Endothelial cell of umbilical vein (primary cell): Measurements from ENCODE around the gene CENATAC. TPM values are rescaled to one million over a fixed set of nuclear protein-coding genes. Genes with fewer than 3 reads are reported as not detected.

Experiments used
- BruUV-seq: library from RNA; stranded (reverse); fragments of 400-500 nt; replicated peaks from 2 replicates; lab custom pipeline; 2021; lab: Mats Ljungman, UMichigan
- CTCF ChIA-PET: fragments of 300-600, 350-600 bp; sonication (Branson Sonifier 250); formaldehyde crosslinking; loops from one replicate; lab custom pipeline; 2021; ENCODE audit warnings: antibody characterized with exemption, inconsistent platforms; lab: Charles Lee
- POLR2A ChIA-PET: fragments of 300-600, 350-600 bp; sonication (Branson Sonifier 250); formaldehyde crosslinking; loops from one replicate; lab custom pipeline; 2021; ENCODE audit warnings: antibody characterized with exemption, inconsistent platforms; lab: Charles Lee
- DNase-seq: peaks from one replicate; pipeline ENCODE4 v3.0.0-alpha.2; 2011; ENCODE audit warnings: low read depth, low spot score
- FAIRE-seq: peaks from 2 replicates; lab custom pipeline; 2011; peaks lifted over from hg19 to GRCh38; lab: Jason Lieb, UNC
- H2AFZ ChIP-seq: 2 replicates; pipeline ENCODE4 v1.6.0; 2012; ENCODE audit warnings: low read depth, low read length, control low read depth, inconsistent platforms
- H3K27ac ChIP-seq: 2 replicates; pipeline ENCODE4 v1.5.1; 2011; ENCODE audit warnings: low read depth, mild to moderate bottlenecking, control low read depth, low read length, moderate library complexity; ENCODE audit not compliant: insufficient read depth
- H3K27me3 ChIP-seq, 2 experiments: 2 replicates each; pipeline versions ENCODE4 v1.6.0 to v1.6.1; 2011; ENCODE audit warnings: low read length in 2 of 2, mixed read lengths in 1 of 2; ENCODE audit not compliant: control insufficient read depth in 2 of 2, insufficient read depth in 2 of 2
- H3K36me3 ChIP-seq, 2 experiments: 2 replicates in 1 of 2; 3 replicates in 1 of 2; pipeline ENCODE4 v1.5.1; 2011; ENCODE audit warnings: low read length in 2 of 2, mild to moderate bottlenecking in 1 of 2, moderate library complexity in 1 of 2; ENCODE audit not compliant: control insufficient read depth in 2 of 2, insufficient read depth in 2 of 2; ENCODE audit errors: extremely low read depth in 1 of 2
- H3K4me1 ChIP-seq: 3 replicates; pipeline ENCODE4 v1.5.1; 2011; ENCODE audit warnings: mild to moderate bottlenecking, low read length; ENCODE audit not compliant: control insufficient read depth, insufficient read depth; ENCODE audit errors: extremely low read depth
- H3K4me2 ChIP-seq: 2 replicates; pipeline ENCODE4 v1.6.1; 2011; ENCODE audit warnings: low read length, control low read depth, mixed read lengths; ENCODE audit not compliant: insufficient read depth
- H3K4me3 ChIP-seq, 3 experiments: fragments of 200-600 bp in 1 of 3; sonication (generic), shearing (Covaris generic) in 1 of 3; replicated peaks in 1 of 3; 2 replicates each; pipeline ENCODE4 v1.5.1; 2011 to 2016; ENCODE audit warnings: control low read depth in 3 of 3, low read length in 3 of 3, mild to moderate bottlenecking in 2 of 3, inconsistent platforms in 1 of 3, low read depth in 1 of 3, moderate library complexity in 1 of 3; ENCODE audit not compliant: insufficient read depth in 1 of 3
- H3K79me2 ChIP-seq: 2 replicates; pipeline ENCODE4 v1.6.0; 2012; ENCODE audit warnings: low read length, inconsistent platforms; ENCODE audit not compliant: control insufficient read depth, insufficient read depth
- H3K9ac ChIP-seq: replicated peaks from 2 replicates; pipeline ENCODE3; 2011; ENCODE audit warnings: low read length, control low read depth; ENCODE audit not compliant: insufficient read depth; ENCODE audit errors: extremely low read depth
- H3K9me1 ChIP-seq: replicated peaks from 3 replicates; pipeline ENCODE4 v1.6.0; 2011; ENCODE audit warnings: mild to moderate bottlenecking, low read length; ENCODE audit not compliant: control insufficient read depth, insufficient read depth; ENCODE audit errors: extremely low read depth
- H3K9me3 ChIP-seq: replicated peaks from 2 replicates; pipeline ENCODE4 v1.5.1; 2012; ENCODE audit warnings: low read length, inconsistent platforms; ENCODE audit not compliant: control insufficient read depth, insufficient read depth
- H4K20me1 ChIP-seq: replicated peaks from 2 replicates; pipeline ENCODE3; 2011; ENCODE audit warnings: mild to moderate bottlenecking, low read length; ENCODE audit not compliant: control insufficient read depth, insufficient read depth; ENCODE audit errors: extremely low read depth
- EZH2 ChIP-seq: IDR thresholded peaks from 2 replicates; pipeline ENCODE4 v1.6.1; 2012; ENCODE audit warnings: borderline replicate concordance, low read depth, mild to moderate bottlenecking, moderate library complexity, low read length, inconsistent platforms; ENCODE audit not compliant: severe bottlenecking
- FOS ChIP-seq: IDR thresholded peaks from 2 replicates; pipeline ENCODE4 v1.6.1; 2011; ENCODE audit warnings: mild to moderate bottlenecking, low read length, moderate library complexity, borderline replicate concordance; ENCODE audit not compliant: insufficient read depth
- GATA2 ChIP-seq: IDR thresholded peaks from 2 replicates; pipeline ENCODE4 v1.7.0; 2011; ENCODE audit warnings: low read depth, mild to moderate bottlenecking, moderate library complexity, mixed read lengths, low read length; ENCODE audit not compliant: insufficient read length, insufficient read depth
- JUN ChIP-seq: IDR thresholded peaks from 2 replicates; pipeline ENCODE4 v1.6.1; 2011; ENCODE audit warnings: borderline replicate concordance, low read depth; ENCODE audit not compliant: insufficient read length, insufficient read depth
- MYC ChIP-seq: IDR thresholded peaks from one replicate; pipeline ENCODE4 v1.6.1; 2011; ENCODE audit warnings: mild to moderate bottlenecking, low read depth, low read length
- POLR2A ChIP-seq: IDR thresholded peaks from 2 replicates; pipeline ENCODE4 v1.6.1; 2012; ENCODE audit warnings: low read depth, mild to moderate bottlenecking, control low read depth, low read length
- POLR2AphosphoS5 ChIP-seq: IDR thresholded peaks from 2 replicates; pipeline ENCODE4 v1.6.1; 2012; ENCODE audit warnings: low read depth, mild to moderate bottlenecking, control low read depth, low read length, moderate library complexity; ENCODE audit not compliant: insufficient read depth
- dilution Hi-C: fragments of 300-500 bp; cut with MboI; formaldehyde crosslinking; loops from one replicate; pipeline ENCODE4 v1.15.0; 2019; ENCODE audit warnings: low sequenced_read_pairs; ENCODE audit not compliant: extremely low pct_ligation_motif_present
- intact Hi-C: fragments of 100-400 bp; cut with micrococcal nuclease; formaldehyde crosslinking; loops from one replicate; pipeline ENCODE4 v1.10.0; 2022
- polyA plus RNA-seq, 4 experiments: library from polyadenylated mRNA; depleted of rRNA in 3 of 4; stranded (reverse) in 3 of 4; unstranded in 1 of 4; fragments of >200 nt; gene quantifications; 2 replicates each; pipeline versions ENCODE4 v1.2.1 to v1.2.3, GENCODE V29; 2011 to 2012; ENCODE audit warnings: missing spikeins in 1 of 4
- total RNA-seq: library from RNA; stranded (reverse); gene quantifications from 2 replicates; pipeline ENCODE4 v1.2.3, GENCODE V29; 2021
- TF ChIP-seq, protein P1 (sequence below), 2 donors: IDR thresholded peaks; 1 replicate in 1 of 2; 2 replicates in 1 of 2; pipeline ENCODE4 v1.5.1; 2011; ENCODE audit warnings: low read length in 2 of 2, mild to moderate bottlenecking in 2 of 2, moderate library complexity in 2 of 2, control low read depth in 1 of 2, inconsistent platforms in 1 of 2, low read depth in 1 of 2; ENCODE audit not compliant: insufficient read depth in 1 of 2; ENCODE audit errors: extremely low read depth in 1 of 2

CENATAC gene
- total and polyA plus RNA-seq, 2 donors (not counting 3 experiments of a cell fraction or from before 2014, with no cell fraction given): 14.2 to 41.8 TPM

DNA sequence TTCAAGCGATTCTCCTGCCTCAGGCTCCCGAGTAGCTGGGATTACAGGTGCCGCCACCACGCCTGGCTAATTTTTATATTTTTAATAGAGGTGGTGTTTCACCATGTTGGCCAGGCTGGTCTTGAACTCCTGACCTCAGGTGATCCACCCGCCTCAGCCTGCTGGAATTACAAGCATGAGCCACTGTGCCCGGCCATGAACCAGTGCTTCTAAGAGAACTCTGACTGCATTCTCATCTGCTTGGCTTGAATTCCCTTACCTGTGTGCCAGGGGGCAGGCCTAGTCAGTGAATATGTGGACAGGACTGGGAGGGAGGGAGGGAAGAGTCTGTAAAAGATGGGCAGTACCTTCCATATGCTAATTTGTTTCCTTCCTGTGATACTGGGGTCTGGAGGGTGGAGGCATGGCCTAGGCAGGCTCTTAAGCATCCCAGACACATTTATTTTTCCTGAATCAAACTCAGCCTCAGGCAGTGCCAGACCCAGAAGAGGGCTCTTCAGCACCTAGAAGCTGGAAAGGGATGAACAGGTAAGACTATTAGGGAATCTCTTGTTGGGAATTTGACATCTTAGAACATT is 13.6 kb downstream of the CENATAC start:
- BruUV-seq: no TSS peak
- intact Hi-C loops: no loop called here

More for the DNA sequence above, 13.6 kb downstream of the CENATAC start:
- CTCF ChIA-PET: interaction anchor here (0.6 to 1.0 kb wide), 3 partner anchors 8 to 385 kb away, joined by 3 read pairs; partner anchors contain the start of gene CENATAC
- TF ChIP-seq JUN: no peak
- no peak for TF ChIP-seq EZH2
- TF ChIP-seq, protein P1, sequence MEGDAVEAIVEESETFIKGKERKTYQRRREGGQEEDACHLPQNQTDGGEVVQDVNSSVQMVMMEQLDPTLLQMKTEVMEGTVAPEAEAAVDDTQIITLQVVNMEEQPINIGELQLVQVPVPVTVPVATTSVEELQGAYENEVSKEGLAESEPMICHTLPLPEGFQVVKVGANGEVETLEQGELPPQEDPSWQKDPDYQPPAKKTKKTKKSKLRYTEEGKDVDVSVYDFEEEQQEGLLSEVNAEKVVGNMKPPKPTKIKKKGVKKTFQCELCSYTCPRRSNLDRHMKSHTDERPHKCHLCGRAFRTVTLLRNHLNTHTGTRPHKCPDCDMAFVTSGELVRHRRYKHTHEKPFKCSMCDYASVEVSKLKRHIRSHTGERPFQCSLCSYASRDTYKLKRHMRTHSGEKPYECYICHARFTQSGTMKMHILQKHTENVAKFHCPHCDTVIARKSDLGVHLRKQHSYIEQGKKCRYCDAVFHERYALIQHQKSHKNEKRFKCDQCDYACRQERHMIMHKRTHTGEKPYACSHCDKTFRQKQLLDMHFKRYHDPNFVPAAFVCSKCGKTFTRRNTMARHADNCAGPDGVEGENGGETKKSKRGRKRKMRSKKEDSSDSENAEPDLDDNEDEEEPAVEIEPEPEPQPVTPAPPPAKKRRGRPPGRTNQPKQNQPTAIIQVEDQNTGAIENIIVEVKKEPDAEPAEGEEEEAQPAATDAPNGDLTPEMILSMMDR (IDR thresholded peaks at IDR 0.05; ENCODE audit: extremely low read depth in 1 of 2, insufficient read depth in 1 of 2, low read depth in 1 of 2, low read length in 2 of 2): no peak
- no peak for TF ChIP-seq POLR2AphosphoS5
- no peak for TF ChIP-seq GATA2
- no peak for TF ChIP-seq MYC
- TF ChIP-seq FOS: no peak
- TF ChIP-seq POLR2A: no peak
- DNase-seq: no peak
- H3K9ac ChIP-seq: no peak overlapping the region
- FAIRE-seq: no peak
- POLR2A ChIA-PET: no interaction called here
- no peak overlapping the region for H3K4me2 ChIP-seq
- H3K9me3 ChIP-seq: no peaks in the 10 kb centered on the region
- H3K36me3 ChIP-seq: peaks cover 19 to 21% of the 10 kb centered on the region in 2 experiments
- peaks cover 13% of the 10 kb centered on the region for H3K79me2 ChIP-seq
- H4K20me1 ChIP-seq: no peaks in the 10 kb centered on the region
- no peak overlapping the region for H3K27ac ChIP-seq
- H2AFZ ChIP-seq: no peak overlapping the region
- H3K4me3 ChIP-seq: no peak overlapping the region
- H3K27me3 ChIP-seq: no peaks in the 10 kb centered on the region
- peaks cover 2% of the 10 kb centered on the region for H3K4me1 ChIP-seq
- dilution Hi-C loops: no loop called here
- H3K9me1 ChIP-seq: no peaks in the 10 kb centered on the region
